ENCODE data around the gene FGF11.

The FGF11 gene

DNA sequence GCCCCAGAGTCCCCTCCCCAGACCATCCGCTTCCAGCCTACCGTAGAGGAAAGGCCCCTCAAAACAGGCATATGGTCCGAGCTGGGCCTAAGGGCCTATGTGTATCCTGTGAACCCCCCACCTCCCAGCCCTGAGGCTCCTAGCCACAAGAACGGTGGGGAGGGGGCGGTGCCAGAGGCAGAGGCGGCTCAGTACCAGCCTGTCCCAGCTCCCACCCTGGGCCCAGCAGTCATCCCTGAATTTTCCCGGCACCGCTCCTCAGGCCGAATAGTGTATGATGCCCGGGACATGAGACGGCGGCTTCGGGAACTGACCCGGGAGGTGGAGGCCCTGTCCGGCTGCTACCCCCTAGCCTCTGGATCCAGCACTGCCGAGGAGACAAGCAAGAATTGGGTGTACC lies 18.1 kb upstream of the FGF11 start:
- Histone ChIP-seq H3K27me3 (no peaks in the 10 kb centered on the region), H3K36me3 (no peaks in the 10 kb centered on the region), H3K9me3 (no peaks in the 10 kb centered on the region), H3K4me1 (ENCODE audit: control insufficient read depth in 1 of 2, insufficient read depth in 1 of 2, low read depth in 1 of 2, low read length in 1 of 2) (no peaks in the 10 kb centered on the region), H3K27ac (no peak overlapping the region), H3K4me3 (ENCODE audit: low read depth in 1 of 2, low read length in 1 of 2) (no peak overlapping the region)
- TF ChIP-seq, protein P1, sequence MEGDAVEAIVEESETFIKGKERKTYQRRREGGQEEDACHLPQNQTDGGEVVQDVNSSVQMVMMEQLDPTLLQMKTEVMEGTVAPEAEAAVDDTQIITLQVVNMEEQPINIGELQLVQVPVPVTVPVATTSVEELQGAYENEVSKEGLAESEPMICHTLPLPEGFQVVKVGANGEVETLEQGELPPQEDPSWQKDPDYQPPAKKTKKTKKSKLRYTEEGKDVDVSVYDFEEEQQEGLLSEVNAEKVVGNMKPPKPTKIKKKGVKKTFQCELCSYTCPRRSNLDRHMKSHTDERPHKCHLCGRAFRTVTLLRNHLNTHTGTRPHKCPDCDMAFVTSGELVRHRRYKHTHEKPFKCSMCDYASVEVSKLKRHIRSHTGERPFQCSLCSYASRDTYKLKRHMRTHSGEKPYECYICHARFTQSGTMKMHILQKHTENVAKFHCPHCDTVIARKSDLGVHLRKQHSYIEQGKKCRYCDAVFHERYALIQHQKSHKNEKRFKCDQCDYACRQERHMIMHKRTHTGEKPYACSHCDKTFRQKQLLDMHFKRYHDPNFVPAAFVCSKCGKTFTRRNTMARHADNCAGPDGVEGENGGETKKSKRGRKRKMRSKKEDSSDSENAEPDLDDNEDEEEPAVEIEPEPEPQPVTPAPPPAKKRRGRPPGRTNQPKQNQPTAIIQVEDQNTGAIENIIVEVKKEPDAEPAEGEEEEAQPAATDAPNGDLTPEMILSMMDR (IDR thresholded peaks at IDR 0.05): no peak

DNA sequence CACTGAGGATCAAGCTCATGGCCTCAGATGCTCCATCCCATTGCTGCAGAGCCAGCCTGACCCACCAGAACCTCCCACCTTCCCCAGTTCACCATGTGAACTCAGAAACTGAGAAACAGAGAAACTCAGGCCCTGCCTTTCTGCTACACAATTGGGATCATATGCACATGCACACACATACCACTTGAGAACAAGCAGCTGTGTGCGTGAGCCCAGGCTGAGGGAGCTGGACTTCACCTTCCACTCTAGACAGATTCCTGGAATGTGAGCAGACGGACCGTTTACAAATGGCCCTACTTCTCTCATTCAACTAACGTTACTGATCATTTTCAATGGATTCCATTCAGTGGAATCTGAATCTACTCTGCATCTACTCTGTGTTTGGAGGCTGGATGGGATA lies 15.6 kb upstream of the FGF11 start:
- Histone ChIP-seq H3K36me3 (no peaks in the 10 kb centered on the region), H3K4me1 (ENCODE audit: control insufficient read depth in 1 of 2, insufficient read depth in 1 of 2, low read depth in 1 of 2, low read length in 1 of 2) (no peaks in the 10 kb centered on the region), H3K9me3 (no peaks in the 10 kb centered on the region), H3K27ac (no peak overlapping the region), H3K4me3 (ENCODE audit: low read depth in 1 of 2, low read length in 1 of 2) (no peak overlapping the region), H3K27me3 (no peaks in the 10 kb centered on the region)
- TF ChIP-seq, protein P1 (IDR thresholded peaks at IDR 0.05): no peak

DNA sequence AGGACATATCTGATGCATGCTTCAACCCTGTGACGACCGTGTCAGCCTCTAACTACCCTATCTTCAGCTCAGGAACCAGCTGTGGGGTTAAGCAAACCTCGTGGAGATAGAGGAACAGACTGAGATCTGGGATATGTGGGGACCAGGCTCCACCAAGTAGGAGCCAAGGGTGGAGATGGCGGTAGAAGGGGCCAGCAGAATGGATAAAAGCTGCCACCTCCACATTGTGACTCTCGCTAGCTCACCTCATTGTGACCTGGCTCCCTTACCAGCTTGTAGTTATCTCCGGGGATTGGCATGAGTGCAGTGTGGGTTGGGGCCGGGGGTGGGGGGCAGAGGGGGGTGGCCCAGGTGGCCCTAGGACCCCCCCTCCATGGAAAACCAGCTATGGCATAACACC lies 14.0 kb upstream of the FGF11 start, which contains the start of gene SPEM2:
TSS of gene SPEM2 (plus strand) at position 301 of the 400 bp plus-strand sequence. CDS start at position 374, 73 bp downstream.
- no peaks in the 10 kb centered on the region for H3K36me3 ChIP-seq
- H3K27ac ChIP-seq: no peak within 1 kb of the TSS
- no peaks in the 10 kb centered on the region for H3K9me3 ChIP-seq
- no peak within 1 kb of the TSS for H3K4me3 ChIP-seq (ENCODE audit: low read depth in 1 of 2, low read length in 1 of 2)
- H3K27me3 ChIP-seq: no peaks in the 10 kb centered on the region
- no peaks in the 10 kb centered on the region for H3K4me1 ChIP-seq (ENCODE audit: control insufficient read depth in 1 of 2, insufficient read depth in 1 of 2, low read depth in 1 of 2, low read length in 1 of 2)
- TF ChIP-seq, protein P1 (IDR thresholded peaks at IDR 0.05): no peak

- Histone ChIP-seq H3K27me3 (no peaks in the 10 kb centered on the region), H3K36me3 (no peaks in the 10 kb centered on the region), H3K4me3 (ENCODE audit: low read depth in 1 of 2, low read length in 1 of 2) (no peak overlapping the region), H3K9me3 (no peaks in the 10 kb centered on the region), H3K4me1 (ENCODE audit: control insufficient read depth in 1 of 2, insufficient read depth in 1 of 2, low read depth in 1 of 2, low read length in 1 of 2) (no peaks in the 10 kb centered on the region), H3K27ac (no peak overlapping the region)
- TF ChIP-seq, protein P1 (IDR thresholded peaks at IDR 0.05): no peak
These were observed 13.6 kb upstream of the FGF11 start for GRCh38 chr17:7425756-7426155.

DNA sequence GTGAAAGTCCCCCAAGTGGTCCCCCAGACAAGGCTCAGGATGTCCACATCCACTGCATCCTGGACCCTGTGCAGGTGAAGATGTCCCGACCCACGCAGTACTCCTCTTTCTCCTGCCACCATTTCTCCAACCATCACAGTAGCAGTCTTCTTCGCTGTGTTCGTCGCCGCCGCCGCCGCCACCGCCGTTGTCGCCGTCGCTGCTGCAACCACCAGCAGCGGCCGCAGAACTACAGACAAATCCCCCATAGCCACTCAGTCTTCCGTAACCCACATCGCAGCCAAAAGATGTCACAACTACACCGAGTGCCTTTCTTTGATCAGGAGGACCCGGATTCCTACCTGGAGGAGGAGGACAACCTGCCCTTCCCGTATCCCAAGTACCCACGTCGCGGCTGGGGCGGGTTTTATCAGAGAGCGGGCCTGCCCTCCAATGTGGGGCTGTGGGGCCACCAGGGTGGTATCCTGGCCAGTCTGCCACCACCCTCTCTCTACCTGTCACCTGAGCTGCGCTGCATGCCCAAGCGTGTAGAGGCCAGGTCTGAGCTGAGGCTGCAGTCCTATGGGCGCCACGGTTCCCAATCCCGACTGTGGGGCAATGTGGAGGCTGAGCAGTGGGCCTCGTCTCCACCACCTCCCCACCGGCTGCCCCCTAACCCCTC lies 13.0 kb upstream of the FGF11 start:
- no peaks in the 10 kb centered on the region for H3K9me3 ChIP-seq
- no peaks in the 10 kb centered on the region for H3K4me1 ChIP-seq (ENCODE audit: control insufficient read depth in 1 of 2, insufficient read depth in 1 of 2, low read depth in 1 of 2, low read length in 1 of 2)
- no peak overlapping the region for H3K4me3 ChIP-seq (ENCODE audit: low read depth in 1 of 2, low read length in 1 of 2)
- no peaks in the 10 kb centered on the region for H3K36me3 ChIP-seq
- TF ChIP-seq, protein P1 (IDR thresholded peaks at IDR 0.05): no peak
- no peak overlapping the region for H3K27ac ChIP-seq
- no peaks in the 10 kb centered on the region for H3K27me3 ChIP-seq
